Activated CD8-positive, alpha-beta T cell treated with anti-CD3 and anti-CD28 coated beads for 36 hours (primary cell): ENCODE measurements around the gene FAM200C. TPM values are rescaled to one million over a fixed set of nuclear protein-coding genes. Genes with fewer than 3 reads are reported as not detected.

ENCODE experiments used
- ATAC-seq: fragments of 200-7000 bp; cut with Tn5 transposase; one replicate; pipeline ENCODE4 v1.10.0; 2021; ENCODE audit warnings: mild to moderate bottlenecking, moderate library complexity
- CTCF ChIA-PET: fragments of 350-600 bp; sonication (Branson Sonifier 250); formaldehyde crosslinking; loops from one replicate; lab custom pipeline; 2021; ENCODE audit warnings: antibody characterized with exemption; lab: Charles Lee
- POLR2A ChIA-PET: fragments of 350-600 bp; sonication (Branson Sonifier 250); formaldehyde crosslinking; loops from one replicate; lab custom pipeline; 2021; ENCODE audit warnings: antibody characterized with exemption; lab: Charles Lee
- DNase-seq: peaks from one replicate; pipeline ENCODE4 v3.0.0-alpha.2; 2020
- H3K27ac Mint-ChIP-seq: one replicate; pipeline ENCODE4 v1.8.0; 2021; ENCODE audit warnings: mild to moderate bottlenecking, mixed read lengths
- H3K27me3 Mint-ChIP-seq: one replicate; pipeline ENCODE4 v1.8.0; 2021; ENCODE audit warnings: mixed read lengths
- H3K36me3 Mint-ChIP-seq: one replicate; pipeline ENCODE4 v1.8.0; 2021; ENCODE audit warnings: low read depth, mixed read lengths
- H3K4me1 Mint-ChIP-seq: one replicate; pipeline ENCODE4 v1.8.0; 2021; ENCODE audit warnings: low read depth, mixed read lengths
- H3K4me3 Mint-ChIP-seq: one replicate; pipeline ENCODE4 v1.8.0; 2021; ENCODE audit warnings: mild to moderate bottlenecking, moderate library complexity, mixed read lengths
- H3K9me3 Mint-ChIP-seq: one replicate; pipeline ENCODE4 v1.8.0; 2021; ENCODE audit warnings: mixed read lengths
- CTCF ChIP-seq: fragments of 200-600 bp; IDR thresholded peaks from one replicate; pipeline ENCODE4 v1.8.0; 2022; ENCODE audit warnings: antibody characterized with exemption, mild to moderate bottlenecking
- intact Hi-C: fragments of 100-400 bp; cut with micrococcal nuclease; formaldehyde crosslinking; loops from one replicate; pipeline ENCODE4 v1.10.0; 2022
- total RNA-seq, 2 experiments: library from RNA; stranded (reverse); gene quantifications; one replicate each; pipeline ENCODE4 v1.2.3, GENCODE V29; 2021

FAM200C gene
- total RNA-seq, 2 experiments from 2014 or later = 0.83 to 0.97 TPM

GRCh38 chr5:160444407-160444806 is 44.6 kb upstream of the FAM200C start:
- ATAC-seq (no peak), DNase-seq (no peak)
- no peaks in the 10 kb centered on the region for H3K9me3 Mint-ChIP-seq
- H3K27ac Mint-ChIP-seq = no peak overlapping the region
- peaks cover 48% of the 10 kb centered on the region for H3K4me1 Mint-ChIP-seq
- ChIA-PET POLR2A (interaction anchor here (0.7 kb wide), 1 partner anchor 527 kb away, joined by 3 read pairs; no protein-coding TSS in a partner anchor), CTCF (interaction anchor here (7.7 kb wide), 1 partner anchor 64 kb away, joined by 156 read pairs; no protein-coding TSS in a partner anchor)
- no peak overlapping the region for H3K4me3 Mint-ChIP-seq
- H3K36me3 Mint-ChIP-seq = no peaks in the 10 kb centered on the region
- intact Hi-C loops = no loop called here
- TF ChIP-seq CTCF = no peak
- H3K27me3 Mint-ChIP-seq = no peaks in the 10 kb centered on the region

- intact Hi-C loops = no loop called here
- H3K36me3 Mint-ChIP-seq = no peaks in the 10 kb centered on the region
- ChIA-PET CTCF (interaction anchor here (2.8 to 7.7 kb wide), 3 partner anchors 24 to 66 kb away, joined by 8 to 195 read pairs (median 156); no protein-coding TSS in a partner anchor), POLR2A (interaction anchor here (1.6 kb wide), 1 partner anchor 25 kb away, joined by 9 read pairs; no protein-coding TSS in a partner anchor)
- H3K4me1 Mint-ChIP-seq = peaks cover 57% of the 10 kb centered on the region
- TF ChIP-seq CTCF = no peak
- ATAC-seq = no peak
- H3K9me3 Mint-ChIP-seq = no peaks in the 10 kb centered on the region
- DNase-seq = no peak
- H3K27me3 Mint-ChIP-seq = no peaks in the 10 kb centered on the region
- H3K27ac Mint-ChIP-seq = peak overlapping the region; percentile 36
- H3K4me3 Mint-ChIP-seq = no peak overlapping the region
Observed at GRCh38 chr5:160442824-160443431, 43.1 kb upstream of the FAM200C start.

- Mint-ChIP-seq H3K27ac (peak overlapping the region; percentile 43), H3K27me3 (no peaks in the 10 kb centered on the region), H3K36me3 (no peaks in the 10 kb centered on the region), H3K4me1 (peaks cover 67% of the 10 kb centered on the region), H3K9me3 (no peaks in the 10 kb centered on the region), H3K4me3 (no peak overlapping the region)
- ChIA-PET CTCF (interaction anchor here (0.8 to 7.7 kb wide), 5 partner anchors 17 to 67 kb away, joined by 5 to 195 read pairs (median 76); no protein-coding TSS in a partner anchor), POLR2A (interaction anchor here (1.0 to 1.6 kb wide), 2 partner anchors 13 to 26 kb away, joined by 3 to 9 read pairs; no protein-coding TSS in a partner anchor)
- no peak for TF ChIP-seq CTCF
- intact Hi-C loops = no loop called here
- DNase-seq (no peak), ATAC-seq (no peak)
Observed at GRCh38 chr5:160441311-160441781, 41.5 kb upstream of the FAM200C start.

GRCh38 chr5:160439205-160439600 is 39.3 kb upstream of the FAM200C start:
- intact Hi-C loops = loop anchor here (1.0 to 5.0 kb wide), 3 partner anchors 28 to 348 kb away; no protein-coding TSS in a partner anchor
- peaks cover 61% of the 10 kb centered on the region for H3K4me1 Mint-ChIP-seq
- DNase-seq (peak; percentile 95), ATAC-seq (peak; percentile 78)
- H3K27ac Mint-ChIP-seq = peak overlapping the region; percentile 99
- H3K36me3 Mint-ChIP-seq = no peaks in the 10 kb centered on the region
- peak; percentile 84 for TF ChIP-seq CTCF
- no peaks in the 10 kb centered on the region for H3K9me3 Mint-ChIP-seq
- H3K4me3 Mint-ChIP-seq = peak overlapping the region; percentile 78
- peaks cover 5% of the 10 kb centered on the region for H3K27me3 Mint-ChIP-seq
- ChIA-PET CTCF (interaction anchor here (0.5 to 7.7 kb wide), 34 partner anchors 8 to 987 kb away, joined by 3 to 195 read pairs (median 6); partner anchors contain the start of genes PTTG1 and SLU7), POLR2A (interaction anchor here (1.1 to 3.7 kb wide), 8 partner anchors 10 to 68 kb away, joined by 3 to 41 read pairs (median 6); partner anchors contain the start of gene SLU7)
